ENCODE data around the gene TP53I13. TPM values are rescaled to one million over a fixed set of nuclear protein-coding genes. Genes with fewer than 3 reads are reported as not detected.
A peak's percentile ranks its signal among the peaks of the same experiment; 100 is the strongest.

The TP53I13 gene
- total RNA-seq, 1 donor from 2014 or later = 31.2 TPM

- TF ChIP-seq CTCF (IDR thresholded peaks at IDR 0.05; ENCODE audit: unreplicated experiment) = no peak
- H3K36me3 Mint-ChIP-seq = peaks cover 1% of the 10 kb centered on the region
Measured at GRCh38 chr17:29569245-29569950, 897 bp downstream of the TP53I13 start.

GRCh38 chr17:29570521-29570920, 2.0 kb downstream of the TP53I13 start:
- H3K36me3 Mint-ChIP-seq = peaks cover 5% of the 10 kb centered on the region
- H3K4me3 Mint-ChIP-seq = peak overlapping the region; percentile 30
- no peak for TF ChIP-seq CTCF (IDR thresholded peaks at IDR 0.05; ENCODE audit: unreplicated experiment)
- H3K4me1 Mint-ChIP-seq = peaks cover 31% of the 10 kb centered on the region
- no peak for DNase-seq (ENCODE audit: low spot score in 2 of 2, unreplicated experiment in 2 of 2)
- no peak overlapping the region for H3K27ac Mint-ChIP-seq
- H3K27me3 Mint-ChIP-seq (ENCODE audit: low read depth) = peaks cover 9% of the 10 kb centered on the region
- H3K9me3 Mint-ChIP-seq = no peaks in the 10 kb centered on the region

More at GRCh38 chr17:29569245-29569950, 897 bp downstream of the TP53I13 start:
- Mint-ChIP-seq H3K4me3 (peak overlapping the region; percentile 81), H3K27ac (peak overlapping the region; percentile 87), H3K27me3 (ENCODE audit: low read depth) (peaks cover 19% of the 10 kb centered on the region), H3K9me3 (no peaks in the 10 kb centered on the region), H3K4me1 (peaks cover 31% of the 10 kb centered on the region)
- DNase-seq (ENCODE audit: low spot score in 2 of 2, unreplicated experiment in 2 of 2) = peak in 1 of 2 experiments; percentile 29

DNA sequence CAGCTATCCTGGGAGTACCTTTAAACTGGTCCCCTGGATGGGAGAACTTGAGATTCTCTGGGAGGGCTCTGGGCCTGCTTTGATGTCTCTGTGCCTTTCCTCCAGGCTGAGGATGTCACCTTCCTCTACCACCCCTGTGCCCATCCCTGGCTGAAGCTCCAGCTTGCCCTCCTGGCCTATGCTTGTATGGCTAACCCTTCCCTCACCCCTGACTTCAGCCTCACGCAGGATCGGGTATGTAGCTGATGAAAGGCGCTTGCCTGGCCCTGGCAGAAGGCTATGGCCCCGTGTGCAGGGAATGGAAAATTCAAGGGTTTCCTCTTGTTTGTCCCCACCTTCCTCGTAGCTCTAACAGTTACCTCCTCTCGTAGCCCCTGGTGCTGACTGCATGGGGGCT, 3.0 kb downstream of the TP53I13 start:
- H3K27ac Mint-ChIP-seq = no peak overlapping the region
- peaks cover 24% of the 10 kb centered on the region for H3K4me1 Mint-ChIP-seq
- peaks cover 2% of the 10 kb centered on the region for H3K27me3 Mint-ChIP-seq (ENCODE audit: low read depth)
- H3K4me3 Mint-ChIP-seq = no peak overlapping the region
- no peaks in the 10 kb centered on the region for H3K9me3 Mint-ChIP-seq
- H3K36me3 Mint-ChIP-seq = peaks cover 5% of the 10 kb centered on the region
- no peak for DNase-seq (ENCODE audit: low spot score in 2 of 2, unreplicated experiment in 2 of 2)
- TF ChIP-seq CTCF (IDR thresholded peaks at IDR 0.05; ENCODE audit: unreplicated experiment) = no peak

GRCh38 chr17:29571883-29572681, 3.6 kb downstream of the TP53I13 start:
- no peak for TF ChIP-seq CTCF (IDR thresholded peaks at IDR 0.05; ENCODE audit: unreplicated experiment)
- peaks cover 2% of the 10 kb centered on the region for H3K27me3 Mint-ChIP-seq (ENCODE audit: low read depth)
- H3K4me3 Mint-ChIP-seq = no peak overlapping the region
- H3K4me1 Mint-ChIP-seq = peaks cover 24% of the 10 kb centered on the region
- H3K36me3 Mint-ChIP-seq = peaks cover 5% of the 10 kb centered on the region
- no peak overlapping the region for H3K27ac Mint-ChIP-seq
- no peaks in the 10 kb centered on the region for H3K9me3 Mint-ChIP-seq
- DNase-seq (ENCODE audit: low spot score in 2 of 2, unreplicated experiment in 2 of 2) = no peak

- DNase-seq (ENCODE audit: low spot score in 2 of 2, unreplicated experiment in 2 of 2) = peak; percentile 37 to 67
- peak; percentile 56 for TF ChIP-seq CTCF (IDR thresholded peaks at IDR 0.05; ENCODE audit: unreplicated experiment)
- Mint-ChIP-seq H3K36me3 (peaks cover 5% of the 10 kb centered on the region), H3K27ac (peak overlapping the region; percentile 64), H3K4me1 (peaks cover 24% of the 10 kb centered on the region), H3K9me3 (no peaks in the 10 kb centered on the region), H3K4me3 (peak overlapping the region; percentile 40), H3K27me3 (ENCODE audit: low read depth) (peaks cover 2% of the 10 kb centered on the region)
Measured at GRCh38 chr17:29572691-29573557, 4.4 kb downstream of the TP53I13 start.
